Testis (tissue), 3 donors: ENCODE results near the gene C20orf173. TPM values are rescaled to one million over a fixed set of nuclear protein-coding genes. Genes with fewer than 3 reads are reported as not detected.

Experiments used
- DNase-seq: peaks from one replicate; pipeline ENCODE4 v3.0.0-alpha.2; 2019
- H3K27ac ChIP-seq, 2 donors: fragments of 200-600 bp; sonication (generic); one replicate each; pipeline ENCODE4 v1.5.1; 2019
- H3K27me3 ChIP-seq: fragments of 200-600 bp; sonication (generic); one replicate; pipeline ENCODE4 v1.5.1; 2019
- H3K36me3 ChIP-seq: fragments of 200-600 bp; sonication (generic); one replicate; pipeline ENCODE4 v1.5.1; 2017; ENCODE audit warnings: low read depth; ENCODE audit errors: missing control alignments
- H3K4me1 ChIP-seq: fragments of 200-600 bp; sonication (generic); one replicate; pipeline ENCODE4 v1.5.1; 2019
- H3K4me3 ChIP-seq, 2 donors: fragments of 200-600 bp; sonication (generic); one replicate each; pipeline ENCODE4 v1.5.1; 2017 to 2019
- H3K9me3 ChIP-seq: fragments of 200-600 bp; sonication (generic); one replicate; pipeline ENCODE4 v1.5.1; 2017
- CTCF ChIP-seq, 3 experiments: fragments of 450-650 bp in 2 of 3; fragments of 200-600 bp in 1 of 3; sonication (generic) in 1 of 3; IDR thresholded peaks; one replicate each; pipeline ENCODE4 v1.5.1; 2016 to 2019; ENCODE audit warnings: antibody characterized with exemption in 3 of 3, mild to moderate bottlenecking in 2 of 3, moderate library complexity in 1 of 3
- POLR2A ChIP-seq: fragments of 450-650 bp; IDR thresholded peaks from one replicate; pipeline ENCODE4 v1.6.1; 2017; ENCODE audit warnings: antibody characterized with exemption, mild to moderate bottlenecking, moderate library complexity
- WGBS, 2 donors: methylation state at CpG; one replicate each; pipeline ENCODE4 v1.1.5; 2018; 5-methylcytosine and 5-hydroxymethylcytosine counted together
- intact Hi-C: fragments of 100-400 bp; cut with DNase I; formaldehyde crosslinking; loops from one replicate; pipeline ENCODE4 v1.15.1; 2023; ENCODE audit warnings: low total_unique reads
- polyA plus RNA-seq: library from polyadenylated mRNA; stranded (reverse); fragments of 350-450 nt; fragmentation: Illumina TruSeq; extraction: RNeasy Lipid Tissue Mini Kit (QIAGEN cat#74804); gene quantifications from one replicate; pipeline ENCODE4 v1.2.3, GENCODE V29; 2014; ENCODE audit warnings: low read depth, low replicate concordance; ENCODE audit not compliant: insufficient read depth
- total RNA-seq, 2 donors: library from RNA; depleted of rRNA; stranded (reverse); fragments of >200 nt; gene quantifications; one replicate each; pipeline ENCODE4 v1.2.3, GENCODE V29; 2016

The C20orf173 gene
- total and polyA plus RNA-seq, 3 donors from 2014 or later: 8.5 to 47.2 (median 17.3) TPM

DNA sequence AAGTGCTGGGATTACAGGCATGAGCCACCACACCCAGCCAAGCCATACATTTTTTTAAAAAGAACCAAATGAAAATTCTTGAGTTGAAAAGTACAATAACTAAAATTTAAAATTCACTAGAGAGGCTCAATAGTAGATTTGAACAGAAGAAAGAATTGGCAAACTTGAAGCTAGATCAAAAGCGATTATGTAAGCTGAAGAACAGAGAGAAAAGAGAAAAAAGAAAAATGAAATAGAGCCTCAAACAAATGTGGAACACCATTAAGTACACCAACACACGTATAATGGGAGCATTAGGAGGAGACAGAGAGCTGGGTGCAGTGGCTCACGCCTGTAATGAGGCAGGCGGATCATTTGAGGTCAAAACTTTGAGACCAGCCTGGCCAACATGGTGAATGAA is 43.4 kb upstream of the C20orf173 start:
- intact Hi-C loops: no loop called here
- Histone ChIP-seq H3K36me3 (no peaks in the 10 kb centered on the region), H3K4me3 (no peak overlapping the region), H3K9me3 (no peaks in the 10 kb centered on the region), H3K4me1 (no peaks in the 10 kb centered on the region), H3K27ac (no peak overlapping the region), H3K27me3 (no peaks in the 10 kb centered on the region)
- no peak for DNase-seq
- WGBS, 2 donors: 88 to 93% methylated on average over 4 of the region's 4 CpGs
- TF ChIP-seq POLR2A (no peak), CTCF (IDR thresholded peaks at IDR 0.05) (no peak)

DNA sequence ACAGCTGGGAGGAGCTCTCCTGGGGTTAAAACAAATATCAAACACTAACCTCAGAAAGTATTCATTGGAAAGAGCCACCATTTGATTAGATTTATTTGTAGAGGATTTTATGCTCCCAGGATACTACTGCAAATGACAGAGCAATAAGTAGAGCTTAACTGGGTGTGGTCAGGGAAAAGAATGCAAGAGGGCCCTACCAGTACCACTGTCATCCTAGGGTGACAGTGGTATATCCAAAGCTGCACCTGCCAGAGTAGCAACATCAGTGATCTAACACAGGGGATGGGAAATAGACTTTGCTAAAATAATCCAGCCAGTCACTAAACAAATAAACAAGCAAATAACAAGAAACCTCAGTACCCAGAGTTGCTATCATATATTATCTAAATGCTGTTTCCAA is 42.1 kb upstream of the C20orf173 start:
- no peak overlapping the region for H3K27ac ChIP-seq
- no peak for DNase-seq
- intact Hi-C loops: no loop called here

DNA sequence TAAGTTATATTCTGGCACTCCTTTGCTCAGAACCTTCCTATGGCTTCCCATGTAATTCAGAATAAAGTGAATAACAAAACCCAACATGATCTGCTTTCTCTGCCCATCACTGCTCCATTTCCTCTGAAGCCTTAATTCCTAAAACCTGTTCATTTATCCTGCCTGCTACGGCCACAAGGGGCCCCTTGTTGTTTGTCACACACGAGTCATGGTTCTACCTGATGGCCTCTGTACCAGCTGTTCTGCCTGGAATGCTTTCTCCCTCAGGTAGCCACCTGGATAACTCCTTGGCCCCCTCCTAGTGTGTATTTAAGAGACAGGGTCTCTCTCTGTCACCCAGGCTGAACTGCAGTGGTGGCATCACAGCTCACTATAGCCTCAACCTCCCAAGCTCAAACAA is 39.2 kb upstream of the C20orf173 start:
- Histone ChIP-seq H3K36me3 (no peaks in the 10 kb centered on the region), H3K4me3 (no peak overlapping the region), H3K27me3 (no peaks in the 10 kb centered on the region), H3K9me3 (no peaks in the 10 kb centered on the region), H3K4me1 (no peaks in the 10 kb centered on the region), H3K27ac (no peak overlapping the region)
- WGBS, 2 donors: 39 to 66% methylated on average over 2 of the region's 2 CpGs
- no peak for DNase-seq
- TF ChIP-seq CTCF (IDR thresholded peaks at IDR 0.05): no peak
- no peak for TF ChIP-seq POLR2A
- intact Hi-C loops: no loop called here

More for the DNA sequence above, 42.1 kb upstream of the C20orf173 start:
- Histone ChIP-seq H3K4me3 (no peak overlapping the region), H3K4me1 (no peaks in the 10 kb centered on the region), H3K27me3 (no peaks in the 10 kb centered on the region), H3K36me3 (no peaks in the 10 kb centered on the region), H3K9me3 (no peaks in the 10 kb centered on the region)
- TF ChIP-seq POLR2A (no peak), CTCF (IDR thresholded peaks at IDR 0.05) (no peak)

DNA sequence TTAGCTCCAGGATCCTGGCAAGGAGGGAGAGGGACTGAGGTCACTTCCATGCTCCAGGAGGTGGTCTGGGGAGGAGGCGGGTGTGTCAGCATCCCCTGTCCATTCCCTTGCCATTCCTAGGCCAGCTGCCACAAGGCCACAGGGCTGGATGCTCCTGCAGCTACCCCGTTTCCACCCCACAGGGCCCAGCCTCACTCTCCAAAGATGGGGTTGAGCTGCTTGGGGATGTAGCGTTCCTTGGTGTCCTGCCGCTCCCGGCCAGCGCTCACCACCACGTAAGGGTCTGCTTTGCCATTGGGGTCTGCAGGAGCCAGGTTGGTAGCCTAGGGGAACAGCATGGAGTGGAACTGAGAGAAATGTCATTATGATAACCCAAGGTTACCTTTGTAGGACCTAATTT is 35.5 kb upstream of the C20orf173 start:
- Histone ChIP-seq H3K4me3 (no peak overlapping the region), H3K4me1 (no peaks in the 10 kb centered on the region), H3K27ac (no peak overlapping the region), H3K36me3 (no peaks in the 10 kb centered on the region), H3K9me3 (no peaks in the 10 kb centered on the region), H3K27me3 (no peaks in the 10 kb centered on the region)
- DNase-seq: no peak
- TF ChIP-seq POLR2A: no peak
- no peak for TF ChIP-seq CTCF (IDR thresholded peaks at IDR 0.05)
- intact Hi-C loops: no loop called here
- 80 to 97% methylated on average over 1 to 7 of the region's 7 CpGs for WGBS, 2 donors

DNA sequence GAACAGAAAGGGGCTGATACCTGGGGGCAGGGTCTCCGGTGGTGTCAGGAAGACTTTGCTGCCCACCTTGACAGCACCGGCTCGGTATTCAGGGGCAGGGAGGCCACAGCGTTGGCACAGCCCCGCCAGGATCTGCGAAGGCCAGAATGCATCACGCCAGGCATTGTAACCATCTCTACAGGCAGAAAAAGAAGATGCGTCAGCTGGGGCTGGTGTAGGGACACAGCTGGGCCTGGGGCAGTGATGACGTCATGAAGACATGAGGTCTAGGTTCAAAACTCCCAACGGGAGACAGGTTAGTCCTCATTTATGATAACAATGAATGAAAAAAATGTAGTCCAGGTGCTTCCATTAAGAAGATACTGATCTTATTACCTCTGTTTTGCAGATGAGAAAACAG is 34.4 kb upstream of the C20orf173 start:
- no peaks in the 10 kb centered on the region for H3K9me3 ChIP-seq
- H3K36me3 ChIP-seq: no peaks in the 10 kb centered on the region
- no peak overlapping the region for H3K4me3 ChIP-seq
- H3K4me1 ChIP-seq: no peaks in the 10 kb centered on the region
- TF ChIP-seq POLR2A: no peak
- intact Hi-C loops: no loop called here
- DNase-seq: no peak
- WGBS, 2 donors: 86 to 95% methylated on average over 10 of the region's 10 CpGs
- no peaks in the 10 kb centered on the region for H3K27me3 ChIP-seq
- no peak overlapping the region for H3K27ac ChIP-seq
